Keratinocyte (primary cell): ENCODE data around the gene LINC01488. TPM values are rescaled to one million over a fixed set of nuclear protein-coding genes. Genes with fewer than 3 reads are reported as not detected.

Source experiments
- DNase-seq: peaks from one replicate; pipeline ENCODE4 v3.0.0-alpha.2; 2011; ENCODE audit warnings: low read depth, missing footprints, low spot score
- FAIRE-seq: peaks from 2 replicates; lab custom pipeline; 2011; peaks lifted over from hg19 to GRCh38; lab: Jason Lieb, UNC
- H2AFZ ChIP-seq: 2 replicates; pipeline ENCODE4 v1.6.0; 2012; ENCODE audit warnings: low read length, control low read depth, inconsistent platforms; ENCODE audit not compliant: control insufficient read depth
- H3K27ac ChIP-seq: 2 replicates; pipeline ENCODE4 v1.5.1; 2011; ENCODE audit warnings: low read length; ENCODE audit not compliant: control insufficient read depth, insufficient read depth
- H3K27me3 ChIP-seq: 3 replicates; pipeline ENCODE4 v1.6.0; 2011; ENCODE audit warnings: low read length; ENCODE audit not compliant: control insufficient read depth, insufficient read depth; ENCODE audit errors: extremely low read depth
- H3K36me3 ChIP-seq, 2 experiments: 2 replicates in 1 of 2; 3 replicates in 1 of 2; pipeline ENCODE4 v1.5.1; 2011; ENCODE audit warnings: low read length in 2 of 2, mild to moderate bottlenecking in 1 of 2; ENCODE audit not compliant: control insufficient read depth in 2 of 2, insufficient read depth in 2 of 2; ENCODE audit errors: extremely low read depth in 1 of 2
- H3K4me1 ChIP-seq: 3 replicates; pipeline ENCODE4 v1.5.1; 2011; ENCODE audit warnings: low read length; ENCODE audit not compliant: control insufficient read depth, insufficient read depth; ENCODE audit errors: extremely low read depth
- H3K4me2 ChIP-seq: 3 replicates; pipeline ENCODE4 v1.6.0; 2011; ENCODE audit warnings: low read depth, low read length; ENCODE audit not compliant: control insufficient read depth, insufficient read depth; ENCODE audit errors: extremely low read depth
- H3K4me3 ChIP-seq, 3 experiments: fragments of 200-600 bp in 1 of 3; sonication (generic) in 1 of 3; 2 replicates in 2 of 3; 3 replicates in 1 of 3; pipeline ENCODE4 v1.5.1; 2011 to 2016; ENCODE audit warnings: low read length in 3 of 3, mild to moderate bottlenecking in 3 of 3, control low read depth in 2 of 3, inconsistent platforms in 1 of 3, low read depth in 1 of 3, mixed read lengths in 1 of 3, mixed run types in 1 of 3, moderate library complexity in 1 of 3; ENCODE audit not compliant: control insufficient read depth in 2 of 3, insufficient read depth in 2 of 3; ENCODE audit errors: extremely low read depth in 1 of 3
- H3K79me2 ChIP-seq: 2 replicates; pipeline ENCODE4 v1.6.0; 2012; ENCODE audit warnings: low read length; ENCODE audit not compliant: control insufficient read depth, insufficient read depth
- H3K9ac ChIP-seq: 3 replicates; pipeline ENCODE4 v1.6.0; 2011; ENCODE audit warnings: low read length; ENCODE audit not compliant: control insufficient read depth, insufficient read depth; ENCODE audit errors: extremely low read depth
- H3K9me1 ChIP-seq: 3 replicates; pipeline ENCODE4 v1.6.0; 2011; ENCODE audit warnings: low read length; ENCODE audit not compliant: control insufficient read depth, insufficient read depth; ENCODE audit errors: extremely low read depth
- H3K9me3 ChIP-seq: 2 replicates; pipeline ENCODE4 v1.5.1; 2012; ENCODE audit warnings: low read depth, low read length; ENCODE audit not compliant: control insufficient read depth
- H4K20me1 ChIP-seq: 3 replicates; pipeline ENCODE4 v1.6.0; 2011; ENCODE audit warnings: low read length; ENCODE audit not compliant: control insufficient read depth, insufficient read depth; ENCODE audit errors: extremely low read depth
- CTCF ChIP-seq, 3 experiments: IDR thresholded peaks in 1 of 3; conservative IDR thresholded peaks in 1 of 3; optimal IDR thresholded peaks in 1 of 3; 2 replicates in 2 of 3; 3 replicates in 1 of 3; pipeline versions ENCODE3 to v1.5.1; 2011; ENCODE audit warnings: low read length in 3 of 3, mild to moderate bottlenecking in 3 of 3, moderate library complexity in 2 of 3, control low read depth in 1 of 3, inconsistent platforms in 1 of 3; ENCODE audit not compliant: insufficient read depth in 2 of 3; ENCODE audit errors: extremely low read depth in 1 of 3
- EZH2 ChIP-seq: IDR thresholded peaks from one replicate; pipeline ENCODE4 v1.6.1; 2012; ENCODE audit warnings: inconsistent platforms, mild to moderate bottlenecking, low read length, moderate library complexity
- dilution Hi-C: fragments of 300-500 bp; cut with MboI; formaldehyde crosslinking; loops from one replicate; pipeline ENCODE4 v1.7.0; 2020; ENCODE audit warnings: low sequenced_read_pairs; ENCODE audit not compliant: extremely low pct_ligation_motif_present
- polyA plus RNA-seq, 5 experiments: library from polyadenylated mRNA; depleted of rRNA in 3 of 5; stranded (reverse) in 3 of 5; stranded (forward) in 1 of 5; unstranded in 1 of 5; fragments of >200 nt; gene quantifications; 1 replicate in 1 of 5; 2 replicates in 3 of 5; 3 replicates in 1 of 5; pipeline versions ENCODE4 v1.2.1 to v1.2.3, GENCODE V29; 2011 to 2012; ENCODE audit warnings: missing spikeins in 2 of 5, low read depth in 1 of 5, low replicate concordance in 1 of 5

LINC01488 gene
- polyA plus RNA-seq, 1 donor (not counting 4 experiments of a cell fraction or from before 2014, with no cell fraction given): not detected

DNA sequence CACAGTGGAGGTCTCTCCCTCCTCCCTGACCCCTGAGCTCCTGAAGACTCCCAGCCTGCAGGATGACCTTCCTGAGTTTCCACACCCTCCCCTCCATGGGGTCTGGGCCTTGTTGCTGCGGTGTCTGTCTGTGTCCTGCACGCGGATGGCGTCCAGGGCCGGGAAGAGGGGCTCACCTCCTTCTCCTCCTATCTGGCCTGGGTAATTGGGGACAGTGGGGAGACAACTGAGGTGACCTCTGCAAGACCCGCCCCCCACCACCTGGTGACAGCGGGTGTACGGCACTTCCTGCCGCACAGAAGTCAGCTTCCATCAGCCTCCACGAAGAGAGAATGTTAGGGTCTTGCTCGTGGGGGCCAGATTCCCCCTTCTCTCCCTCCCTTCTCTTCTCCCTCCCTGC, 31.7 kb downstream of the LINC01488 start:
- no peaks in the 10 kb centered on the region for H3K79me2 ChIP-seq
- H3K9ac ChIP-seq: no peak overlapping the region
- dilution Hi-C loops: no loop called here
- TF ChIP-seq CTCF (optimal IDR thresholded peaks at IDR 0.05 in 1 of 3, IDR thresholded peaks at IDR 0.05 in 1 of 3, conservative IDR thresholded peaks at IDR 0.05 in 1 of 3; ENCODE audit: extremely low read depth in 1 of 3, insufficient read depth in 2 of 3, low read length in 3 of 3) (no peak), EZH2 (no peak)
- no peak overlapping the region for H3K4me2 ChIP-seq
- H3K4me3 ChIP-seq: no peak overlapping the region
- H3K36me3 ChIP-seq: no peaks in the 10 kb centered on the region
- H3K27me3 ChIP-seq: no peaks in the 10 kb centered on the region
- H4K20me1 ChIP-seq: no peaks in the 10 kb centered on the region
- no peak overlapping the region for H2AFZ ChIP-seq
- no peak overlapping the region for H3K27ac ChIP-seq
- H3K9me3 ChIP-seq: peaks cover under 1% of the 10 kb centered on the region
- no peak for FAIRE-seq
- H3K9me1 ChIP-seq: no peaks in the 10 kb centered on the region
- DNase-seq: no peak
- H3K4me1 ChIP-seq: peaks cover 3% of the 10 kb centered on the region

GRCh38 chr11:69513663-69514224, 32.3 kb downstream of the LINC01488 start:
- FAIRE-seq (no peak), DNase-seq (no peak)
- no peak for TF ChIP-seq CTCF (optimal IDR thresholded peaks at IDR 0.05 in 1 of 3, IDR thresholded peaks at IDR 0.05 in 1 of 3, conservative IDR thresholded peaks at IDR 0.05 in 1 of 3; ENCODE audit: extremely low read depth in 1 of 3, insufficient read depth in 2 of 3, low read length in 3 of 3)
- TF ChIP-seq EZH2: no peak
- H3K9me1 ChIP-seq: no peaks in the 10 kb centered on the region
- H3K79me2 ChIP-seq: no peaks in the 10 kb centered on the region
- peaks cover 2% of the 10 kb centered on the region for H3K9me3 ChIP-seq
- H3K4me2 ChIP-seq: no peak overlapping the region
- no peak overlapping the region for H3K9ac ChIP-seq
- H2AFZ ChIP-seq: no peak overlapping the region
- H3K4me3 ChIP-seq: no peak overlapping the region
- no peaks in the 10 kb centered on the region for H4K20me1 ChIP-seq
- dilution Hi-C loops: no loop called here
- no peaks in the 10 kb centered on the region for H3K27me3 ChIP-seq
- H3K36me3 ChIP-seq: no peaks in the 10 kb centered on the region
- no peak overlapping the region for H3K27ac ChIP-seq
- peaks cover 3% of the 10 kb centered on the region for H3K4me1 ChIP-seq
